ENCODE measurements around the gene RAB17.

- TF ChIP-seq, protein P1, sequence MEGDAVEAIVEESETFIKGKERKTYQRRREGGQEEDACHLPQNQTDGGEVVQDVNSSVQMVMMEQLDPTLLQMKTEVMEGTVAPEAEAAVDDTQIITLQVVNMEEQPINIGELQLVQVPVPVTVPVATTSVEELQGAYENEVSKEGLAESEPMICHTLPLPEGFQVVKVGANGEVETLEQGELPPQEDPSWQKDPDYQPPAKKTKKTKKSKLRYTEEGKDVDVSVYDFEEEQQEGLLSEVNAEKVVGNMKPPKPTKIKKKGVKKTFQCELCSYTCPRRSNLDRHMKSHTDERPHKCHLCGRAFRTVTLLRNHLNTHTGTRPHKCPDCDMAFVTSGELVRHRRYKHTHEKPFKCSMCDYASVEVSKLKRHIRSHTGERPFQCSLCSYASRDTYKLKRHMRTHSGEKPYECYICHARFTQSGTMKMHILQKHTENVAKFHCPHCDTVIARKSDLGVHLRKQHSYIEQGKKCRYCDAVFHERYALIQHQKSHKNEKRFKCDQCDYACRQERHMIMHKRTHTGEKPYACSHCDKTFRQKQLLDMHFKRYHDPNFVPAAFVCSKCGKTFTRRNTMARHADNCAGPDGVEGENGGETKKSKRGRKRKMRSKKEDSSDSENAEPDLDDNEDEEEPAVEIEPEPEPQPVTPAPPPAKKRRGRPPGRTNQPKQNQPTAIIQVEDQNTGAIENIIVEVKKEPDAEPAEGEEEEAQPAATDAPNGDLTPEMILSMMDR (IDR thresholded peaks at IDR 0.05) = no peak
- TF ChIP-seq POLR2AphosphoS5 (IDR thresholded peaks at IDR 0.05) = no peak
Measured at GRCh38 chr2:237583385-237584295, 6.9 kb downstream of the RAB17 start.
